HEK293 (cell line): Measurements from ENCODE around the gene DCDC1.

Experiments
- CTCF ChIA-PET: fragments of 350-600 bp; formaldehyde crosslinking; extraction: SDS; loops from one replicate; lab custom pipeline; 2021; ENCODE audit warnings: antibody characterized with exemption; lab: Yijun Ruan, JAX
- POLR2A ChIA-PET: fragments of 300-600 bp; formaldehyde crosslinking; extraction: SDS; loops from one replicate; lab custom pipeline; 2020; ENCODE audit warnings: antibody characterized with exemption, inconsistent platforms; lab: Yijun Ruan, JAX
- H3K27ac ChIP-seq: fragments of 200-500 bp; sonication (Bioruptor generic); 2 replicates; pipeline ENCODE4 v1.5.1; 2014; ENCODE audit warnings: low read depth, low read length, control low read depth, inconsistent platforms; ENCODE audit errors: extremely low read depth
- H3K36me3 ChIP-seq, 2 experiments: fragments of 200-500 bp in 1 of 2; sonication (Bioruptor generic) in 1 of 2; 1 replicate in 1 of 2; 2 replicates in 1 of 2; pipeline ENCODE4 v1.5.1; 2014 to 2017; ENCODE audit warnings: inconsistent platforms in 2 of 2, low read length in 2 of 2; ENCODE audit not compliant: control insufficient read depth in 2 of 2, insufficient read depth in 1 of 2
- H3K4me1 ChIP-seq: fragments of 200-500 bp; sonication (Bioruptor generic); 2 replicates; pipeline ENCODE4 v1.5.1; 2014; ENCODE audit warnings: mild to moderate bottlenecking, low read length, inconsistent platforms; ENCODE audit not compliant: control insufficient read depth, insufficient read depth
- H3K4me3 ChIP-seq: 2 replicates; pipeline ENCODE4 v1.5.1; 2011; ENCODE audit warnings: low read depth, mild to moderate bottlenecking, control low read depth, low read length, moderate library complexity
- H3K9me3 ChIP-seq: fragments of 200-500 bp; sonication (Bioruptor generic); 2 replicates; pipeline ENCODE4 v1.5.1; 2014; ENCODE audit warnings: low read depth, low read length, inconsistent platforms; ENCODE audit not compliant: control insufficient read depth, insufficient read depth
- INSM2 ChIP-seq: fragments of 450-650 bp; formaldehyde crosslinking; IDR thresholded peaks from 2 replicates; pipeline ENCODE4 v1.5.1; 2016; ENCODE audit warnings: missing biosample characterization, missing genetic modification characterization
- PRDM10 ChIP-seq: fragments of 450-650 bp; formaldehyde crosslinking; IDR thresholded peaks from 2 replicates; pipeline ENCODE4 v1.5.1; 2016; ENCODE audit warnings: missing biosample characterization, missing genetic modification characterization
- SETDB1 ChIP-seq: IDR thresholded peaks from one replicate; pipeline ENCODE4 v1.6.1; 2017; ENCODE audit warnings: mild to moderate bottlenecking, low read length, moderate library complexity, mixed read lengths; ENCODE audit not compliant: insufficient read length
- YY1 ChIP-seq: fragments of 450-650 bp; formaldehyde crosslinking; IDR thresholded peaks from 2 replicates; pipeline ENCODE4 v1.5.1; 2018; ENCODE audit warnings: missing biosample characterization, missing genetic modification characterization
- ZNF169 ChIP-seq: fragments of 450-650 bp; formaldehyde crosslinking; IDR thresholded peaks from 2 replicates; pipeline ENCODE4 v1.5.1; 2016; ENCODE audit warnings: missing biosample characterization, missing genetic modification characterization
- ZNF175 ChIP-seq: fragments of 450-650 bp; formaldehyde crosslinking; IDR thresholded peaks from 2 replicates; pipeline ENCODE4 v1.5.1; 2016; ENCODE audit warnings: missing biosample characterization, missing genetic modification characterization
- ZNF221 ChIP-seq: fragments of 450-650 bp; formaldehyde crosslinking; IDR thresholded peaks from 2 replicates; pipeline ENCODE4 v1.5.1; 2017; ENCODE audit warnings: missing biosample characterization, missing genetic modification characterization, borderline replicate concordance
- ZNF239 ChIP-seq: fragments of 450-650 bp; formaldehyde crosslinking; IDR thresholded peaks from 2 replicates; pipeline ENCODE4 v1.5.1; 2016; ENCODE audit warnings: missing biosample characterization, missing genetic modification characterization
- ZNF350 ChIP-seq: fragments of 450-650 bp; formaldehyde crosslinking; IDR thresholded peaks from 2 replicates; pipeline ENCODE4 v1.5.0; 2017; ENCODE audit warnings: missing biosample characterization, mild to moderate bottlenecking, missing genetic modification characterization
- ZNF416 ChIP-seq: fragments of 450-650 bp; formaldehyde crosslinking; IDR thresholded peaks from 2 replicates; pipeline ENCODE4 v1.5.1; 2016; ENCODE audit warnings: missing biosample characterization, missing genetic modification characterization
- ZNF530 ChIP-seq: fragments of 450-650 bp; formaldehyde crosslinking; IDR thresholded peaks from 2 replicates; pipeline ENCODE4 v1.5.1; 2016; ENCODE audit warnings: low read depth, missing biosample characterization, missing genetic modification characterization
- ZNF555 ChIP-seq: fragments of 450-650 bp; formaldehyde crosslinking; conservative IDR thresholded peaks from 2 replicates; pipeline ENCODE4 v1.5.1; 2017; ENCODE audit warnings: missing biosample characterization, mild to moderate bottlenecking, missing genetic modification characterization, inconsistent platforms
- ZNF560 ChIP-seq: fragments of 450-650 bp; formaldehyde crosslinking; IDR thresholded peaks from 2 replicates; pipeline ENCODE4 v1.5.1; 2017; ENCODE audit warnings: missing biosample characterization, missing genetic modification characterization, borderline replicate concordance
- ZNF561 ChIP-seq: fragments of 450-650 bp; IDR thresholded peaks from 2 replicates; pipeline ENCODE4 v1.5.1; 2018; ENCODE audit warnings: missing biosample characterization, missing genetic modification characterization, borderline replicate concordance
- ZNF571 ChIP-seq: fragments of 450-650 bp; formaldehyde crosslinking; IDR thresholded peaks from 2 replicates; pipeline ENCODE4 v1.5.0; 2017; ENCODE audit warnings: missing biosample characterization, missing genetic modification characterization
- ZNF747 ChIP-seq: fragments of 450-650 bp; formaldehyde crosslinking; IDR thresholded peaks from 2 replicates; pipeline ENCODE4 v1.5.1; 2016; ENCODE audit warnings: missing biosample characterization, missing genetic modification characterization
- ZNF792 ChIP-seq: fragments of 450-650 bp; formaldehyde crosslinking; IDR thresholded peaks from 2 replicates; pipeline ENCODE4 v1.5.1; 2016; ENCODE audit warnings: missing biosample characterization, missing genetic modification characterization
- ZSCAN23 ChIP-seq: fragments of 450-650 bp; formaldehyde crosslinking; IDR thresholded peaks from 2 replicates; pipeline ENCODE4 v1.5.1; 2016; ENCODE audit warnings: missing biosample characterization, missing genetic modification characterization
- TF ChIP-seq, protein P1 (sequence below): sonication (generic); formaldehyde crosslinking; IDR thresholded peaks from 2 replicates; pipeline ENCODE4 v1.8.1; 2022; ENCODE audit warnings: mild to moderate bottlenecking, moderate library complexity, missing genetic modification reagents
- TF ChIP-seq, protein P2 (sequence below): fragments of 450-650 bp; formaldehyde crosslinking; IDR thresholded peaks from 2 replicates; pipeline ENCODE4 v1.5.1; 2016; ENCODE audit warnings: missing biosample characterization, missing genetic modification characterization, borderline replicate concordance
- TF ChIP-seq, protein P3 (sequence below): fragments of 450-650 bp; formaldehyde crosslinking; IDR thresholded peaks from 2 replicates; pipeline ENCODE4 v1.5.1; 2017; ENCODE audit warnings: missing biosample characterization, missing genetic modification characterization
- TF ChIP-seq, protein P4 (sequence below): fragments of 450-650 bp; formaldehyde crosslinking; IDR thresholded peaks from 2 replicates; pipeline ENCODE4 v1.5.1; 2017; ENCODE audit warnings: missing biosample characterization, missing genetic modification characterization
- TF ChIP-seq, protein P5 (sequence below): fragments of 450-650 bp; formaldehyde crosslinking; IDR thresholded peaks from 2 replicates; pipeline ENCODE4 v1.5.1; 2017; ENCODE audit warnings: missing biosample characterization, missing genetic modification characterization

The DCDC1 gene

DNA sequence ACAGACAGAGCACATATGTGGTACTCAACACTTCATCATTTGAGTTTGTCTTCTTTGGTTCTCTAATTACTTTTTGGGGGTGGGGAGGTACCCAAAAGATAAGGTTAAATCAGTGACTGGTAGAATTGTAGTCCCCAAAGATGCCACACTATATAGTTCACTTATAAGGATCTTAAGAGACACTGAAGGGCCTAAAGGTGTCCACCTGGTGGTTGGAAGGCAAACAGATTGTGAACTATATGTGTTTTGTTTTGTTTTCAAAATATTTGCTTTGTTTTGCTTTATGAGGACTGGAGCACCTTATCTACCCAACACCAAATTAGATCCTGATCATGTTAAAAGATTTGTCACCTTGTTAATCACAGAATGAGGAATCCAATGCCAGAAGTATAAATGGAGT is 136.1 kb downstream of the DCDC1 start:
- CTCF ChIA-PET = interaction anchor here (0.5 to 2.9 kb wide), 9 partner anchors 8 to 999 kb away, joined by 3 to 48 read pairs (median 5); no protein-coding TSS in a partner anchor
- Histone ChIP-seq H3K4me3 (no peak overlapping the region), H3K9me3 (no peaks in the 10 kb centered on the region), H3K36me3 (no peaks in the 10 kb centered on the region), H3K27ac (no peak overlapping the region)
- POLR2A ChIA-PET = no interaction called here
- TF ChIP-seq PRDM10 (tag by site-specific recombination) = no peak
- no peak for TF ChIP-seq ZNF175 (tag by site-specific recombination)
- no peak for TF ChIP-seq ZNF571 (tag by site-specific recombination)
- TF ChIP-seq ZNF221 (tag by site-specific recombination) = no peak
- TF ChIP-seq ZNF239 (tag by site-specific recombination) = no peak
- no peak for TF ChIP-seq ZNF416 (tag by site-specific recombination)
- TF ChIP-seq, protein P1, sequence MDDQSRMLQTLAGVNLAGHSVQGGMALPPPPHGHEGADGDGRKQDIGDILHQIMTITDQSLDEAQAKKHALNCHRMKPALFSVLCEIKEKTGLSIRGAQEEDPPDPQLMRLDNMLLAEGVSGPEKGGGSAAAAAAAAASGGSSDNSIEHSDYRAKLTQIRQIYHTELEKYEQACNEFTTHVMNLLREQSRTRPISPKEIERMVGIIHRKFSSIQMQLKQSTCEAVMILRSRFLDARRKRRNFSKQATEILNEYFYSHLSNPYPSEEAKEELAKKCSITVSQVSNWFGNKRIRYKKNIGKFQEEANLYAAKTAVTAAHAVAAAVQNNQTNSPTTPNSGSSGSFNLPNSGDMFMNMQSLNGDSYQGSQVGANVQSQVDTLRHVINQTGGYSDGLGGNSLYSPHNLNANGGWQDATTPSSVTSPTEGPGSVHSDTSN = no peak
- TF ChIP-seq, protein P2, sequence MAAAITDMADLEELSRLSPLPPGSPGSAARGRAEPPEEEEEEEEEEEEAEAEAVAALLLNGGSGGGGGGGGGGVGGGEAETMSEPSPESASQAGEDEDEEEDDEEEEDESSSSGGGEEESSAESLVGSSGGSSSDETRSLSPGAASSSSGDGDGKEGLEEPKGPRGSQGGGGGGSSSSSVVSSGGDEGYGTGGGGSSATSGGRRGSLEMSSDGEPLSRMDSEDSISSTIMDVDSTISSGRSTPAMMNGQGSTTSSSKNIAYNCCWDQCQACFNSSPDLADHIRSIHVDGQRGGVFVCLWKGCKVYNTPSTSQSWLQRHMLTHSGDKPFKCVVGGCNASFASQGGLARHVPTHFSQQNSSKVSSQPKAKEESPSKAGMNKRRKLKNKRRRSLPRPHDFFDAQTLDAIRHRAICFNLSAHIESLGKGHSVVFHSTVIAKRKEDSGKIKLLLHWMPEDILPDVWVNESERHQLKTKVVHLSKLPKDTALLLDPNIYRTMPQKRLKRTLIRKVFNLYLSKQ (tag by site-specific recombination) = no peak
- TF ChIP-seq ZNF530 (tag by site-specific recombination) = no peak
- TF ChIP-seq ZNF747 (tag by site-specific recombination) = no peak
- TF ChIP-seq, all 188 proteins: peak for 0
- H3K4me1 ChIP-seq = no peaks in the 10 kb centered on the region

- POLR2A ChIA-PET = no interaction called here
- H3K27ac ChIP-seq = no peak overlapping the region
- CTCF ChIA-PET = interaction anchor here (1.7 to 2.1 kb wide), 3 partner anchors 8 to 125 kb away, joined by 4 to 14 read pairs (median 13); no protein-coding TSS in a partner anchor
- TF ChIP-seq ZNF169 (tag by site-specific recombination) (no peak), ZNF561 (tag by site-specific recombination) (no peak), INSM2 (tag by site-specific recombination) (no peak), ZNF560 (tag by site-specific recombination) (no peak), YY1 (no peak), ZNF555 (tag by site-specific recombination) (no peak), ZSCAN23 (tag by site-specific recombination) (no peak), SETDB1 (no peak), ZNF350 (tag by site-specific recombination) (no peak), ZNF792 (tag by site-specific recombination) (no peak)
- TF ChIP-seq, protein P3, sequence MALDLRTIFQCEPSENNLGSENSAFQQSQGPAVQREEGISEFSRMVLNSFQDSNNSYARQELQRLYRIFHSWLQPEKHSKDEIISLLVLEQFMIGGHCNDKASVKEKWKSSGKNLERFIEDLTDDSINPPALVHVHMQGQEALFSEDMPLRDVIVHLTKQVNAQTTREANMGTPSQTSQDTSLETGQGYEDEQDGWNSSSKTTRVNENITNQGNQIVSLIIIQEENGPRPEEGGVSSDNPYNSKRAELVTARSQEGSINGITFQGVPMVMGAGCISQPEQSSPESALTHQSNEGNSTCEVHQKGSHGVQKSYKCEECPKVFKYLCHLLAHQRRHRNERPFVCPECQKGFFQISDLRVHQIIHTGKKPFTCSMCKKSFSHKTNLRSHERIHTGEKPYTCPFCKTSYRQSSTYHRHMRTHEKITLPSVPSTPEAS = no peak
- TF ChIP-seq, protein P4, sequence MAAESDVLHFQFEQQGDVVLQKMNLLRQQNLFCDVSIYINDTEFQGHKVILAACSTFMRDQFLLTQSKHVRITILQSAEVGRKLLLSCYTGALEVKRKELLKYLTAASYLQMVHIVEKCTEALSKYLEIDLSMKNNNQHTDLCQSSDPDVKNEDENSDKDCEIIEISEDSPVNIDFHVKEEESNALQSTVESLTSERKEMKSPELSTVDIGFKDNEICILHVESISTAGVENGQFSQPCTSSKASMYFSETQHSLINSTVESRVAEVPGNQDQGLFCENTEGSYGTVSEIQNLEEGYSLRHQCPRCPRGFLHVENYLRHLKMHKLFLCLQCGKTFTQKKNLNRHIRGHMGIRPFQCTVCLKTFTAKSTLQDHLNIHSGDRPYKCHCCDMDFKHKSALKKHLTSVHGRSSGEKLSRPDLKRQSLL = no peak
- TF ChIP-seq, protein P5, sequence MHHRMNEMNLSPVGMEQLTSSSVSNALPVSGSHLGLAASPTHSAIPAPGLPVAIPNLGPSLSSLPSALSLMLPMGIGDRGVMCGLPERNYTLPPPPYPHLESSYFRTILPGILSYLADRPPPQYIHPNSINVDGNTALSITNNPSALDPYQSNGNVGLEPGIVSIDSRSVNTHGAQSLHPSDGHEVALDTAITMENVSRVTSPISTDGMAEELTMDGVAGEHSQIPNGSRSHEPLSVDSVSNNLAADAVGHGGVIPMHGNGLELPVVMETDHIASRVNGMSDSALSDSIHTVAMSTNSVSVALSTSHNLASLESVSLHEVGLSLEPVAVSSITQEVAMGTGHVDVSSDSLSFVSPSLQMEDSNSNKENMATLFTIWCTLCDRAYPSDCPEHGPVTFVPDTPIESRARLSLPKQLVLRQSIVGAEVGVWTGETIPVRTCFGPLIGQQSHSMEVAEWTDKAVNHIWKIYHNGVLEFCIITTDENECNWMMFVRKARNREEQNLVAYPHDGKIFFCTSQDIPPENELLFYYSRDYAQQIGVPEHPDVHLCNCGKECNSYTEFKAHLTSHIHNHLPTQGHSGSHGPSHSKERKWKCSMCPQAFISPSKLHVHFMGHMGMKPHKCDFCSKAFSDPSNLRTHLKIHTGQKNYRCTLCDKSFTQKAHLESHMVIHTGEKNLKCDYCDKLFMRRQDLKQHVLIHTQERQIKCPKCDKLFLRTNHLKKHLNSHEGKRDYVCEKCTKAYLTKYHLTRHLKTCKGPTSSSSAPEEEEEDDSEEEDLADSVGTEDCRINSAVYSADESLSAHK = no peak
Measured at GRCh38 chr11:31231601-31232000, 137.9 kb downstream of the DCDC1 start.

More at GRCh38 chr11:31231601-31232000, 137.9 kb downstream of the DCDC1 start:
- Histone ChIP-seq H3K9me3 (no peaks in the 10 kb centered on the region), H3K4me1 (no peaks in the 10 kb centered on the region), H3K4me3 (no peak overlapping the region), H3K36me3 (no peaks in the 10 kb centered on the region)
